ENCODE data around the gene PPM1L.

Gene PPM1L

GRCh38 chr3:160852856-160853255 lies 96.8 kb downstream of the PPM1L start:
- DNase-seq (ENCODE audit: low spot score) = no peak

GRCh38 chr3:160856450-160856849 lies 100.4 kb downstream of the PPM1L start:
- DNase-seq (ENCODE audit: low spot score) = no peak

DNA sequence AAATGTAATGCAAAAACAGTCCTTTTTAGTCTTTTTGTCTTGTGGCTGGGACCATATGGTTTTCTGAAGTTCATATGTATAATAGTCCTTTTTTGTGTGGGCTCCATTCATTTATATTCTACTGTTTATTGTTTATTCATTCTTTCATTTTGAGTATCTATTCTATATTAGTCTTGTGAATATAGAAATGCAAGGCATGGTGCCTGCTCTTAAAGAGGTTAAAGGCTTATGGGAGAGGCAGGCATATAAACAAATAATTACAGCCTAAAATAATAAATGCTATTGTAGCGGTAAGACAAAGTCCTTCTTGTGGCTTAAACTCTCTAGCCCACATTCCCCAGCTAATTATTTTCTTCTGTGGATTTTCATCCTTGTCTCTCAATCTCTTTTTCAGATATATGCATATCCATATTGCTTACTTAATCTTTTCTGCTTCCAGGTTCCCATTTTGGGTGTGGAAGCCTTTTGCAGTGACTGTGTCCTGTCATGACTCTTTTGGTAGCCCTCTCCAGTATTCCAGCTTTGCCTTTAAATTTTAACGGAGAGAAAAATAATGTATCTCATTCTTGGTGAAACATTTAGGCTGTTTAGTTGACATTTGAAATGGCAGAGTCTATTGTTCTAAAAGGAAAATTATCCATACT lies 101.6 kb downstream of the PPM1L start:
- DNase-seq (ENCODE audit: low spot score) = no peak

DNA sequence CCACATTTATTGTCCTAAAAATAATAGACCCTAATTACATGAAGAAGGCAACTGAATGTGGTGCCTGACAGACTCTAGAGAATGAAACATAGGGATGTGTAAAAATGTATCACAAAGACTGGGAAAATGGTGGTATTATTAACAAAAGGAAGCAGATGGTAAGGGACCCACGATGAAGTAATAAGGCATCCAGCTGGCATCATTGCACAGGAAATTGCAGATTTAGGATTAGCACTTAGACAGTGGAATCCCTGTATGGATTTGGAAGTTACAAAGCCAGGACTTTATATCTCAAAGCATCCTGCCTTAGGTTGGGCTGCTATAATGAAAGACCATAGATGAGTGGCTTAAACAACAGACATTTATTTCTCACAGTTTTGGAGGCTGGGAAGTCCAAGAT lies 104.3 kb downstream of the PPM1L start:
- no peak for DNase-seq (ENCODE audit: low spot score)

DNA sequence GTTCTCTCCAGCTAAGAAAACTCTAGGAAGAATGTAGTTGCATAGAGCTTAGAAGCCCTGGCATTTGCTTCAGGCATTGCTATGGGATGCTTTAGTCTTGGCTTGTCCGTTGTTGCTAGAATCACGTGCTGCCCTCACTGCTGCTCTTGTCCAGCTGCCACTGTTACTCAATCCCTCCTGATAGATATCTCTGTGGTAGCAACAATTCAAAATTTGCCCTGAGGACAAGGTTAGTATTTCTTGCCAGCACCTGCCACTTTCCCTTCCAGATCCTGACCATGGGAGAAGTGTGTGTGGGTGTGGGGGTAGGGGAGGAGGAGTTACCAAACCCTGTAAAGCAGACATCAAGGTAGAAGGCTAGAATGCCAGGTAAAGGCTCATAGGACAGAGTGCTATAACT lies 113.8 kb downstream of the PPM1L start:
- no peak for DNase-seq (ENCODE audit: low spot score)

GRCh38 chr3:160870327-160870726 lies 114.3 kb downstream of the PPM1L start:
- no peak for DNase-seq (ENCODE audit: low spot score)

- DNase-seq (ENCODE audit: low spot score) = no peak
Observed at GRCh38 chr3:160874736-160875135, 118.7 kb downstream of the PPM1L start.

DNA sequence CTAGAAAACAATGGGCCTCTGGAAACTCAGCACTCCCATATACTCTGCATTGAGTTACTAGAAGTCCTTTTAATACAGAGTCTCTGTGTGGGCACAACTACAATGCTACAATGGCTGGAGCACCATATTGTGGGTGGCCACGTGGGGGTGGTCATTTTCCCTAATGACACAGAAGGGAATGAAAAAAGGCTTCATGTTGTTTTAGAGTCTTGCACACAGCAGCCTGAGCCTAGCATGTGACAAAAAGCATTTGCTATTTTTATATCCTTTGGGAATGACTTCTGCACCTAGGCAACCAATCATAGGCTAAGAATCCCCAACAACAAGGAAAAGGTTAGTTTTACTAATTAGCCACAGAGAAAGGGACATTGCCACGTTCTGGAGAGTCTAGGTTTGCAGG lies 120.6 kb downstream of the PPM1L start:
- peak; percentile 37 for DNase-seq (ENCODE audit: low spot score)

- no peak for DNase-seq (ENCODE audit: low spot score)
Observed at GRCh38 chr3:160879859-160880258, 123.8 kb downstream of the PPM1L start.

DNA sequence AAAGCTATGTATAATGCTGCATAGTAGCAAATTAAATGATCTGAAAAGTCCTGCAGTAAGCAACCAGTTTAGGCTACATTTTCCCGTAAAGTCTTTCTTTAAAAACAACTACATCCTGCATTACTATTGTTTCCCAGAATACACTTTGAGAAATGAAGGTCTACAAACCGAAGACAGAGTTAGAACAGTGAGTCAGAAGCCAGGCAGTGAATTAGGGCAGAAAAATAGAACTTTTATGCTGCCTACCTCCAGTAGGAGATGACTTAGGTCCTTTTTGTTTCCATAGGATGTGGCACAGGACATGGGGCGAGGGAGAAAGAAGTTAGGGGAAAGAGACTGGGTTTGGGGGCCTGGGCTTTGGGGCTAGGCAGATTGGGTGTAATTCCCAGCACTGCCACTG lies 127.3 kb downstream of the PPM1L start:
- DNase-seq (ENCODE audit: low spot score) = no peak

GRCh38 chr3:160885791-160886286 lies 129.8 kb downstream of the PPM1L start:
- DNase-seq (ENCODE audit: low spot score) = peak; percentile 83

DNA sequence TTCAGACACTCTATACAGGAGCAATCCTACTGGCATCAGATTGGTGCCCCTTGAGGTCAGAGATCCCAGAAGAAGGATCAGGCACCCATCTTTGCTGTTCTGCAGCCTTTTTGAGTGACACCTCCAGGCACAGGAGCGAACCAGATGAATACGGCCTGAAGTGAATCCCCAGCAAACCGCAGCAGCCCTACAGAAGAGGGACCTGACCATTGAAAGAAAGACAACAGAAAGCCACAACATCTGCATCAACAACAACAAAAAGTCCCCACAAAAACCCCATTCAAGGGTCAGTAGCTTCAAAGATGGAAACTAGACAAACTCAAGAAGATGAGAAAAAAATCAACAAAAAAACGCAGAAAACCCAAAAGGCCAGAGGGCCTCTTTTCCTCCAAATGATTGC lies 130.4 kb downstream of the PPM1L start:
- DNase-seq (ENCODE audit: low spot score) = no peak

DNA sequence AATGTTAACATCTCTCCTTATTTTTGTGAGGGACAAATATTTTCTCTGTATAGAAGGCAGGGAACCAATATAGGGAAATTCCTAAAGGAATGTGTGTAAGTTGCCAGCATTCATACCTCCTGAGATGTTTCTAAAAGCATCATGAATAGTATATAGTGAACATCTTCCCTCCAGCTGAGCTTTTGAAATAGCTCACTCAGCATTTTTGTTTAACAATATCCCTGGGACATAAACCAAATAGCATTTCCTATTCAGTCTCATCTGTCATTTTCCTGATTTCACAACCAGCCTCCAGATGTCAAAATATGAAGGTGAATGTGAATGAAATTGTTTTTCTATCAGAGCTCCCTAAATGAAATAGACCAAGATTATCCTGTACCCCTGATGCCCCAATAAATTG lies 137.2 kb downstream of the PPM1L start:
- DNase-seq (ENCODE audit: low spot score) = no peak

DNA sequence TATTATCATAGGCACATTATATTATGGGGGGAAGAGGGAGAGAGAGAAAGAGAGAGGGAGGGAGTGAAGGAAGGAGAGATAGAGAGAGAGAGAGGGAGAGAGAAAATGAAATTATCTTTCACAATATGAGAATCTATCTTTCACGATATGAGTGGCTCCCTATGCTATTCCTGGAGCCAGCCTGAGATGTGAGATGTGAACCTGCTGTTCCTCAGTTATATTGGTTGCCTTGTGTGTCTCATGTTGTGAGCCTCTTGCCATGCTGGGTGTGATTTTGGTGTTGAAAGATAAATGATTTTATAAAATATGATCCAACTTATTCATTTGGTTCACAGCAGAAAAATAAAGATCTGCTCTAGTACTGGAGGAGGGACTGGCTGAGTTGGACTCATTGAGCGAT lies 148.7 kb downstream of the PPM1L start:
- DNase-seq (ENCODE audit: low spot score) = no peak

- no peak for DNase-seq (ENCODE audit: low spot score)
Observed at GRCh38 chr3:160906646-160907045, 150.6 kb downstream of the PPM1L start.

DNA sequence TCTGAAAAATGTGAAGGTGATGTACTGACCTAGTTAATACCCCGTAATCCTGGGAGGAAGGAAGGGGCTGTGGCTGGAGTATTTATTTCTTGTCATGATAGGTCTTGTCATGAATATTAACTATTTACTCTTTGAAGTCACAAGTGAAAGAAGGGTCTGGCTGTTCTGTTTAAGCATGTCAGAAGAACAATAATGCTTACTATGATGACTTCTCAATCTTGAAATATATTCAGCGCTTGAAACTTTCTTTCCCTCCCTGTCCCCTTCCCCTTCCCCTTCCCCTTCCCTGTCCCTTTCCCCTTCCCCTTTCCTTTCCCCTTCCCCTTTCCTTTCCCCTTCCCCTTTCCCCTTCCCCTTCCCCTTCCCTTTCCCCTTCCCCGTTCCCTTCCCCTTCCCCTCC lies 153.9 kb downstream of the PPM1L start:
- no peak for DNase-seq (ENCODE audit: low spot score)

GRCh38 chr3:160911411-160911810 lies 155.4 kb downstream of the PPM1L start:
- no peak for DNase-seq (ENCODE audit: low spot score)

DNA sequence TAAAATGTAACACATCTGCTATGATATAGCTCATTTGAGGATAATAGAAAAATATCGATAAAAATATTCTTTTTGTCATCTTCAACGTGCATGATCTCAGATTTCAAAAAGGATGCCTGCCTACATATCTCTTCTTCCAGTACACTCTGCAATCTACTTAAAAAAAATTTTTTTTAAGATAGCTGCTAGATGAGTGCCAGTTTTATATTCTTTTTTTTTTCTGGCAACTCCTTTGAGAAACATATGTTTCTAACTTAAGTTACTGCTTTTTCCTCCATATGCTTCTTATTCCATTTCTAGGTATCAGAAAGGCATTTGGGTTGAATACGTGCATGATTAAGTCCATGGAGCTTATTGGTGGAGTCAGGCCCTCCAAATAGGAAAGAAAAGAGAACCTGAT lies 160.4 kb downstream of the PPM1L start:
- no peak for DNase-seq (ENCODE audit: low spot score)

- DNase-seq (ENCODE audit: low spot score) = no peak
Observed at GRCh38 chr3:160919942-160920341, 163.9 kb downstream of the PPM1L start.

GRCh38 chr3:160921020-160921635 lies 165.1 kb downstream of the PPM1L start:
- DNase-seq (ENCODE audit: low spot score) = peak; percentile 21

DNA sequence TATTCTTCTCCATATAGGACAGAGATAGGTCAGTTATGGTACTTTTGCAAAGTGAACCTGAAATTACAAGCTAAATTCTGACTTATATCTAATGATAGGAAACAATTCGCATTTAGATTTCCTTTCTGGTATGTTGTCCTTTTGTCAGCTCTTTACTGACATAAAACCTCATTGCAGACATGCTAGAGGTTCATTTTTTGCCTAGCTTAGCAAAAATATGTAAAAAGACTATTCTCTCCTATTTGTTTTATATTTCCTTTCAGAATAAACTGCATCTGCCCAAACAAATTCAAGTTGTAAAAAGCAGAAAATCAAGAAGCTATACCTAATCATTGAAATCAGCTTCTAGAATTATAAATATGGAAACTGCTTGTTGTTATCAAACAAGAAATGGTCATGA lies 168.7 kb downstream of the PPM1L start:
- no peak for DNase-seq (ENCODE audit: low spot score)

DNA sequence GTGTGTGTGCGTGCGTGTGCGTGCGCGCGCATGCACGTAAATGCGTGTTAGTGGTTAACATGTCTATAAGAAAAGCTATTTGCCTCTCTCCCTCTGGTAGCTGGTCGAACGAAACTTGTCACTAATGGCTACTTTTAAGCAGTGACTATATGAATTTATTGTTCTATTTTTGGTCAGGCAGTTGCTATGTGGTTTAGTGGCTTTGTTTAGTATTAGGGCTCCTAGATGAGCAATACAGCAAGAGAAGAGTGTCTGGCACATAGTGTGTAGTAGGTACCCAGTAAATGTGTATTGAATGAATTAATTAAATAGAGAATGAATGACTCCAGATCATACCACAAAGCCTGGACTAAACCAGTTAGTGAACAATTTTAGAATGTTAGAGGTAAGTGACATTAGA lies 171.6 kb downstream of the PPM1L start:
- DNase-seq (ENCODE audit: low spot score) = no peak

GRCh38 chr3:160928183-160928726 lies 172.2 kb downstream of the PPM1L start:
- DNase-seq (ENCODE audit: low spot score) = no peak

DNA sequence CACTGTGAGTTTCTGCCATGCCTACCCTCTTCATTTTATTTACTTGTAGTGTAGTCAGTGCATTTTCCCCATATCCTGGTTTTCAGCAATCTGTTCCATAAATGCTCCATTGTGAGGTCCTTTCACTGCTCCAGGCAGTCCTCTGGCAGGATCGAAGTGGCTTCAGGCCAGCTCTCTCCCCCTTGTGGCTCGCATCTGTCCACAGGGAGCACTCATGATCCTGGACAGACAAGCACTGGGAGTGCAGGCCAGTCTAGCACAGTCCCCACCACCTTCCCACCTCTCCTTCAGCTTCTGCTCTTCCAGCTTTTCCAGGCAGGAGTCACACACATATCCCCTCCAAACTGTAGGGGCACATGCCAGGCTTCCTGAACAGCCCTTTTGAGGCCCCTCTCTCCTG lies 173.6 kb downstream of the PPM1L start:
- DNase-seq (ENCODE audit: low spot score) = peak; percentile 31

Data from globus pallidus (tissue), 1 donor.